ENCODE measurements around the gene SOX6. TPM values are rescaled to one million over a fixed set of nuclear protein-coding genes. Genes with fewer than 3 reads are reported as not detected.

The SOX6 gene
- total RNA-seq, 1 experiment from 2014 or later, result not detected

DNA sequence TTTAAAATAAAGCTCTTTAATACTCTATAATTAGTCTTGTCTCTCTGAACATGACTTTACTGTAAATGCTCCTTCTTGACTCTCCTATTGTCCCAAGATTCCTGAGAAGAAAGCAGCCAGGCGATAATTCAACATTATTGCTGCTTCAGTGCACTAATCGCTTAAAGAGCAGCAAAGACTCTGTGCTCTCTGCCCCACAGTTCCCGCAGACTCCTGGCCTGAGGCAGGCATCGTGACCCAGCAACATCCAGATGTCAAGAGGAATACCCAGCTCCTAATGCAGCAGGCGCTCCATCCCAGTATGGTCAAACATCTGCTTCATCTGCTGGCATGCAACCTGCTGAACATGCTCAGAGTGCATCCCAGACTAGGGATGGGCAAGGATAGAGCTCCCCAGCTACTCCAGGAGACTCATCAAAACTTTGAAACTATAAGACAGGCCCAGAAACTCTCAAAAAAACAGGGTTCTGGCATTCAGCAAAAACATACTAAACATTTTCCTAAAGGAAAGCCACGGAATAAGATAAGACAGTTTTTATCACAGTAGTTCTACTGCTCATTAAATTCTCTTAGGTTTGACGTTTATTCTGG, 270.0 kb downstream of the SOX6 start:
- Histone ChIP-seq H2BK12ac (ENCODE audit: insufficient read length, low read depth, low read length) (no peak overlapping the region), H3K18ac (ENCODE audit: insufficient read length, low read depth, low read length) (no peak overlapping the region), H2BK15ac (ENCODE audit: low read depth, low read length) (no peak overlapping the region), H3K23ac (ENCODE audit: insufficient read length, low read depth, low read length) (no peak overlapping the region), H3K23me2 (ENCODE audit: insufficient read length, low read depth, low read length, poor library complexity, severe bottlenecking) (no peaks in the 10 kb centered on the region), H3K27ac (ENCODE audit: insufficient read length, low read depth, low read length) (no peak overlapping the region), H4K8ac (replicated peaks; ENCODE audit: insufficient read length, low read depth, low read length) (no peak overlapping the region), H3T11ph (ENCODE audit: low read length) (no peak overlapping the region), H2BK120ac (ENCODE audit: low read depth, low read length, poor library complexity, severe bottlenecking) (no peak overlapping the region), H3K56ac (ENCODE audit: insufficient read length, low read depth, low read length) (no peak overlapping the region), H3K9ac (ENCODE audit: extremely low read depth, insufficient read length, low read length) (no peak overlapping the region), H3K9me3 (ENCODE audit: control insufficient read depth, low read depth, low read length) (no peaks in the 10 kb centered on the region), H4K5ac (ENCODE audit: insufficient read length, low read depth, low read length) (no peak overlapping the region), H3K14ac (ENCODE audit: insufficient read depth, low read length) (no peak overlapping the region; the same call in 1 of the 2 replicates), H3K79me2 (ENCODE audit: insufficient read depth, low read length) (no peaks in the 10 kb centered on the region), H3K4me2 (ENCODE audit: insufficient read depth, insufficient read length, low read length) (no peak overlapping the region), H2AFZ (ENCODE audit: low read length) (no peak overlapping the region), H2BK5ac (ENCODE audit: insufficient read length, low read length) (no peak overlapping the region), H4K20me1 (ENCODE audit: control insufficient read depth, insufficient read depth, insufficient read length) (no peaks in the 10 kb centered on the region), H4K91ac (ENCODE audit: insufficient read length, low read depth, low read length) (no peak overlapping the region), H3K27me3 (ENCODE audit: insufficient read depth, low read length) (no peaks in the 10 kb centered on the region; the same call in 1 of the 2 replicates), H2BK20ac (ENCODE audit: low read depth, low read length, poor library complexity, severe bottlenecking) (no peak overlapping the region), H3K79me1 (ENCODE audit: insufficient read depth, low read depth, low read length, poor library complexity, severe bottlenecking) (no peaks in the 10 kb centered on the region), H3K4ac (ENCODE audit: low read depth, low read length) (no peak overlapping the region), H3K4me1 (ENCODE audit: insufficient read depth, low read length) (no peaks in the 10 kb centered on the region), H2AK5ac (ENCODE audit: insufficient read length, low read length) (no peak overlapping the region)
- H3K27me3 Mint-ChIP-seq (ENCODE audit: low read depth), result peaks cover 3% of the 10 kb centered on the region
- H3K4me1 Mint-ChIP-seq, result peaks cover 3 to 5% of the 10 kb centered on the region in 2 experiments
- H3K36me3 Mint-ChIP-seq (ENCODE audit: insufficient read depth in 1 of 3, low read depth in 3 of 3), result no peaks in the 10 kb centered on the region
- no CpG with 5 or more reads among the region's 7 CpGs for WGBS (ENCODE audit: extremely low coverage, insufficient read length, low lambda C conversion rate)
- DNase-seq, result no peak
- no peak overlapping the region for H3K27ac Mint-ChIP-seq
- no peaks in the 10 kb centered on the region for H3K9me3 Mint-ChIP-seq
- H3K4me3 Mint-ChIP-seq, result no peak overlapping the region
- TF ChIP-seq, protein P1, sequence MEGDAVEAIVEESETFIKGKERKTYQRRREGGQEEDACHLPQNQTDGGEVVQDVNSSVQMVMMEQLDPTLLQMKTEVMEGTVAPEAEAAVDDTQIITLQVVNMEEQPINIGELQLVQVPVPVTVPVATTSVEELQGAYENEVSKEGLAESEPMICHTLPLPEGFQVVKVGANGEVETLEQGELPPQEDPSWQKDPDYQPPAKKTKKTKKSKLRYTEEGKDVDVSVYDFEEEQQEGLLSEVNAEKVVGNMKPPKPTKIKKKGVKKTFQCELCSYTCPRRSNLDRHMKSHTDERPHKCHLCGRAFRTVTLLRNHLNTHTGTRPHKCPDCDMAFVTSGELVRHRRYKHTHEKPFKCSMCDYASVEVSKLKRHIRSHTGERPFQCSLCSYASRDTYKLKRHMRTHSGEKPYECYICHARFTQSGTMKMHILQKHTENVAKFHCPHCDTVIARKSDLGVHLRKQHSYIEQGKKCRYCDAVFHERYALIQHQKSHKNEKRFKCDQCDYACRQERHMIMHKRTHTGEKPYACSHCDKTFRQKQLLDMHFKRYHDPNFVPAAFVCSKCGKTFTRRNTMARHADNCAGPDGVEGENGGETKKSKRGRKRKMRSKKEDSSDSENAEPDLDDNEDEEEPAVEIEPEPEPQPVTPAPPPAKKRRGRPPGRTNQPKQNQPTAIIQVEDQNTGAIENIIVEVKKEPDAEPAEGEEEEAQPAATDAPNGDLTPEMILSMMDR (conservative IDR thresholded peaks at IDR 0.05), result no peak
